GM18520 (cell line): ENCODE results near the gene VOPP1.
"Not testable (repeated sequence)": the region's sequence is repeated elsewhere in the genome, so short reads cannot be mapped to it uniquely, and the experiment has no call there.

Experiments
- ATAC-seq: cut with Tn5 transposase; IDR thresholded peaks from one replicate; pipeline ENCODE4 v1.9.1; 2021; ENCODE audit not compliant: unreplicated experiment

Gene VOPP1

GRCh38 chr7:55512635-55513191 is 59.6 kb downstream of the VOPP1 start:
- no peak for ATAC-seq

GRCh38 chr7:55510621-55511020 is 61.7 kb downstream of the VOPP1 start:
- no peak for ATAC-seq

- not testable (repeated sequence) for ATAC-seq
These were observed 62.1 kb downstream of the VOPP1 start for GRCh38 chr7:55510206-55510605.

GRCh38 chr7:55509322-55509721 is 63.0 kb downstream of the VOPP1 start:
- peak; percentile 7 for ATAC-seq

- ATAC-seq: peak; percentile 59
These were observed 63.9 kb downstream of the VOPP1 start for GRCh38 chr7:55508221-55509011.

- no peak for ATAC-seq
These were observed 64.6 kb downstream of the VOPP1 start for GRCh38 chr7:55507743-55508142.

- no peak for ATAC-seq
These were observed 67.2 kb downstream of the VOPP1 start for GRCh38 chr7:55504967-55505658.

GRCh38 chr7:55504093-55504859 is 68.0 kb downstream of the VOPP1 start:
- no peak for ATAC-seq

GRCh38 chr7:55502858-55503440 is 69.4 kb downstream of the VOPP1 start:
- no peak for ATAC-seq

GRCh38 chr7:55502124-55502857 is 70.0 kb downstream of the VOPP1 start:
- ATAC-seq: no peak

- ATAC-seq: no peak
These were observed 70.7 kb downstream of the VOPP1 start for GRCh38 chr7:55501611-55502010.

- ATAC-seq: no peak
These were observed 72.1 kb downstream of the VOPP1 start for GRCh38 chr7:55500117-55500756.

GRCh38 chr7:55499591-55499990 is 72.7 kb downstream of the VOPP1 start:
- ATAC-seq: no peak

- ATAC-seq: no peak
These were observed 73.5 kb downstream of the VOPP1 start for GRCh38 chr7:55498770-55499169.

- no peak for ATAC-seq
These were observed 74.2 kb downstream of the VOPP1 start for GRCh38 chr7:55498142-55498541.

GRCh38 chr7:55497521-55497920 is 74.8 kb downstream of the VOPP1 start:
- no peak for ATAC-seq

GRCh38 chr7:55496906-55497305 is 75.4 kb downstream of the VOPP1 start:
- ATAC-seq: no peak

GRCh38 chr7:55494951-55495350 is 77.4 kb downstream of the VOPP1 start:
- ATAC-seq: no peak

GRCh38 chr7:55493408-55493807 is 78.9 kb downstream of the VOPP1 start:
- ATAC-seq: no peak

- no peak for ATAC-seq
These were observed 81.0 kb downstream of the VOPP1 start for GRCh38 chr7:55491346-55491745.
